ENCODE results near the gene TP53AIP1.

The TP53AIP1 gene

DNA sequence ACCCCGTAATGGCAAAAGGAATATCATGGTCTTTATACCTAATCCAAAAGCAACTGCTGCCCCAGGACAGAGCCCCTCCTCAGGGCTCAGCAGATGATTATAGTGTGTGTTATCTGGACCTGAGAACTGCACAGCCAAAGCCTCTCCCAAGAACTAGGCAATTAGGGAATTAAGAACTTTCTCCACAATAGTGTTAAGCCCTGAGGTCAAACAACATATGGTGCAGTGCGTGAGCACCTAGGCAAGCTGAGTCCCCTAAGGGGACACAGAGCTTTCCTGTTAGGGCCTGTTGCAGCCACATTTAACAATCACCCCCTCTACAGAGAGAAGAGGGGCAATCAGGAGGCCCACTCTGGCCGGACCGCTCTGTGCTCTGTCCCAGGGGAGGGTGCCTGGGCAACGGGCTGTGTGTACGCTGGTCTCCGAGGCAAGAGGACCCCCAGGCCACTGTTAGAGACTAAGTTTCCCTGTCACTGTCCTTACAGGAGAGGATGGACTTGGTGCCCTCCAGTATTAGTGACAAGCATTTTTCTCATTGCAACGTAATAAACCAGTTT, 52.9 kb downstream of the TP53AIP1 start:
- TF ChIP-seq, protein P1, sequence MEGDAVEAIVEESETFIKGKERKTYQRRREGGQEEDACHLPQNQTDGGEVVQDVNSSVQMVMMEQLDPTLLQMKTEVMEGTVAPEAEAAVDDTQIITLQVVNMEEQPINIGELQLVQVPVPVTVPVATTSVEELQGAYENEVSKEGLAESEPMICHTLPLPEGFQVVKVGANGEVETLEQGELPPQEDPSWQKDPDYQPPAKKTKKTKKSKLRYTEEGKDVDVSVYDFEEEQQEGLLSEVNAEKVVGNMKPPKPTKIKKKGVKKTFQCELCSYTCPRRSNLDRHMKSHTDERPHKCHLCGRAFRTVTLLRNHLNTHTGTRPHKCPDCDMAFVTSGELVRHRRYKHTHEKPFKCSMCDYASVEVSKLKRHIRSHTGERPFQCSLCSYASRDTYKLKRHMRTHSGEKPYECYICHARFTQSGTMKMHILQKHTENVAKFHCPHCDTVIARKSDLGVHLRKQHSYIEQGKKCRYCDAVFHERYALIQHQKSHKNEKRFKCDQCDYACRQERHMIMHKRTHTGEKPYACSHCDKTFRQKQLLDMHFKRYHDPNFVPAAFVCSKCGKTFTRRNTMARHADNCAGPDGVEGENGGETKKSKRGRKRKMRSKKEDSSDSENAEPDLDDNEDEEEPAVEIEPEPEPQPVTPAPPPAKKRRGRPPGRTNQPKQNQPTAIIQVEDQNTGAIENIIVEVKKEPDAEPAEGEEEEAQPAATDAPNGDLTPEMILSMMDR (IDR thresholded peaks at IDR 0.05; ENCODE audit: low read depth, low read length): no peak
- Histone ChIP-seq H3K36me3 (no peaks in the 10 kb centered on the region), H3K9me3 (ENCODE audit: severe bottlenecking) (no peaks in the 10 kb centered on the region)

DNA sequence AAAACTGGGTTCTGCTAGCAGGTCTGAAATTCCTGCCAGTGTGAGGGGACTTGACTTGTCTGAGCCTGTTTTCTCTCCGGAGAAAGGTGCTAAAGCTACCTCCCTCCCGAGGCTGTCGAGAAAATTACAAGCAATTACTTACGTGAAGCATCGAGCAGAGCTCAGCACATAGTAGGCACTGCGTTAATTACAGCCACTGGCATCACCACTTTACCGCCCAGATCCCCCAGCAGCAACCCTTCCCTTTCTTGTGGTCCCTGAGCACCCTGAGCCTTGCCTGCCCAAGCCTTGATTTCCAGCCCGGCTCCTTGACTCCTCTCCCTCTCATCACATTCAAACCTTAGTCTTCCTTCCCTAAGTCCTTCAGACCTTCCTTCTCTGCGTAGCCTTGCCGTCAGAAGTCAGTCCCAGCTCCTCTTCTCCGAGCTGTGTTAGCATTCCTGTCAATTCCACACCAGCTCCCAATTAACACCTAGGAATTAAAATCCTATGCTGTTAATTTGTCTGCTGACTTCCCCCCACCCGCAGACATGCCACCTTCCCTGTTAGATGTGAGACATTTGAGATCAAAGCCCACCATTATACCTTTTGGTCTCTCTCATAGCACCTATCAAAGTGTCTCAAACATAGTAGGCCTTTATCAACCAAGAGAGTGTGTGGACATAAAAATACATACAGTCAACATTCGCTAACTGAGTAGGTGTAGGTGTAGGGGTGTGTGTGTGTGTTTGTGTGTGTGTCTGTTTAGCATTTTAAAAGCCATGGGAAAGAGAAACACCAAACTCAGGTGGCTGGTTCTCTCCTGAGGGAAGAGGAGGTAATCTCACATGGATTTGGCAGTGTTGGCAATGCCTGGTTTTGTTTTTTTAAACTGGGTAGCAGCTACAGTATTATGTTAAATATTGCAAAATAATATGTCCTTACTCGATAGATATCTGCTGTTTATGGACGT, 54.4 kb downstream of the TP53AIP1 start:
- H3K9me3 ChIP-seq (ENCODE audit: severe bottlenecking): no peaks in the 10 kb centered on the region
- peaks cover 47% of the 10 kb centered on the region for H3K27me3 ChIP-seq (ENCODE audit: insufficient read depth, low read depth, severe bottlenecking)
- no peak overlapping the region for H3K27ac ChIP-seq
- TF ChIP-seq, protein P1 (IDR thresholded peaks at IDR 0.05; ENCODE audit: low read depth, low read length): 0 out of 2 replicates have a peak, but pooled peaks have one; percentile 13
- no peaks in the 10 kb centered on the region for H3K36me3 ChIP-seq
- no peak overlapping the region for H3K4me3 ChIP-seq (ENCODE audit: low read depth, low read length)
- DNase-seq: peak; percentile 26

More for the DNA sequence above, 52.9 kb downstream of the TP53AIP1 start:
- Histone ChIP-seq H3K4me3 (ENCODE audit: low read depth, low read length) (peak overlapping the region; percentile 35), H3K27ac (no peak overlapping the region), H3K27me3 (ENCODE audit: insufficient read depth, low read depth, severe bottlenecking) (peaks cover 46% of the 10 kb centered on the region)
- DNase-seq: peak; percentile 69

DNA sequence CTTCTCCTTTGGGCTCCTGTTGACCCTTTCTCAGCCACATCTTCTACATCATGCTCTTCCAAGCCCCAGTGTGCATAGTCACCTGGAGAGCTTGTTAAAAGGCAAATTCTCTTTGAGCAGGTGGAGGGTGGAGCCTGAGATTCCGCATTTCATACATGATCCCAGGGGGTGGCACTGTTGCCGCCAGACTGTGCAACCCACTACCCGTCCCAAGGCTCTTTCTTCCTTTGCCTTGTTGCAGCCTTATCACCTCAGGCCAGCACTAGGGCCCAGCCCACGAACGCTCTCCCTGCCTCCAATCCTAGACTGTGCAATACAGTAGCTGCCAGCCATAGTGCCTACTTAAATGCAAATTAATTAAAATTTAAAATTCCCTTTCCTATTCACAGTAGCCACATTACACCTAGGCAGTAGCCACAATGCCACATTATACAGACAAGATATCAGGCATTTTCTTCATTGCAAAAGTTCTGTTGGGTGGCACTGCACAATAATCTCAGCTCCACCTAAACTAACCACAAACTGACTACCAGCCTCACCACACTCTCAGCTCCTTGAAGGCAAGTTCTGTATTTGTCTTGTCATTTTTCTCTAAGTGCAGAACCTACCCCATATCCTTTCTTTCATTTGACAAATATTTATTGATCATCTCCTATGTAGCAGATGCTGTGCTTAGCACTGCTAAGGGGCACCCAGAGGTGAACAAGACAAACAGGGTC, 56.1 kb downstream of the TP53AIP1 start:
- Histone ChIP-seq H3K27ac (no peak overlapping the region), H3K36me3 (no peaks in the 10 kb centered on the region), H3K27me3 (ENCODE audit: insufficient read depth, low read depth, severe bottlenecking) (peaks cover 41% of the 10 kb centered on the region), H3K4me3 (ENCODE audit: low read depth, low read length) (no peak overlapping the region), H3K9me3 (ENCODE audit: severe bottlenecking) (no peaks in the 10 kb centered on the region)
- peak; percentile 50 for DNase-seq
- TF ChIP-seq, protein P1 (IDR thresholded peaks at IDR 0.05; ENCODE audit: low read depth, low read length): peak; percentile 69
